ENCODE results near the gene CDKL1. TPM values are rescaled to one million over a fixed set of nuclear protein-coding genes. Genes with fewer than 3 reads are reported as not detected.
A peak's percentile ranks its signal among the peaks of the same experiment; 100 is the strongest.

The CDKL1 gene
- total RNA-seq = 54.4 TPM

- DNase-seq = peak; percentile 60
These were observed at the start of gene CDKL1 for GRCh38 chr14:50396631-50397389. CDKL1 (minus strand) TSS chr14:50396881; CDS start chr14:50395868, 1,013 bp downstream.

GRCh38 chr14:50434528-50434927 is 37.8 kb upstream of the CDKL1 start:
- no peak for DNase-seq

- no peak for DNase-seq
These were observed 35.5 kb upstream of the CDKL1 start for GRCh38 chr14:50432131-50432530.

GRCh38 chr14:50425816-50426215 is 29.1 kb upstream of the CDKL1 start:
- DNase-seq = no peak

- no peak for DNase-seq
These were observed 28.4 kb upstream of the CDKL1 start for GRCh38 chr14:50425105-50425504.

- DNase-seq = no peak
These were observed 26.8 kb upstream of the CDKL1 start for GRCh38 chr14:50423529-50423928.

GRCh38 chr14:50421499-50421898 is 24.8 kb upstream of the CDKL1 start:
- DNase-seq = no peak

- DNase-seq = no peak
These were observed 21.2 kb upstream of the CDKL1 start for GRCh38 chr14:50417853-50418252.

- no peak for DNase-seq
These were observed 14.2 kb upstream of the CDKL1 start for GRCh38 chr14:50410921-50411320.

GRCh38 chr14:50410071-50410470 is 13.4 kb upstream of the CDKL1 start:
- no peak for DNase-seq

- peak; percentile 92 for DNase-seq
These were observed 10.6 kb upstream of the CDKL1 start for GRCh38 chr14:50407111-50407812.

GRCh38 chr14:50403419-50403818 is 6.7 kb upstream of the CDKL1 start:
- no peak for DNase-seq

- DNase-seq = no peak
These were observed 6.3 kb upstream of the CDKL1 start for GRCh38 chr14:50402965-50403364.

GRCh38 chr14:50400461-50400860 is 3.8 kb upstream of the CDKL1 start:
- no peak for DNase-seq

GRCh38 chr14:50399251-50400032 is 2.8 kb upstream of the CDKL1 start:
- no peak for DNase-seq

GRCh38 chr14:50398189-50398580 is 1.5 kb upstream of the CDKL1 start:
- no peak for DNase-seq

GRCh38 chr14:50397390-50398188 is 908 bp upstream of the CDKL1 start:
- DNase-seq = no peak

- no peak for DNase-seq
These were observed 1.2 kb downstream of the CDKL1 start for GRCh38 chr14:50395448-50395847.

GRCh38 chr14:50394713-50395112 is 2.0 kb downstream of the CDKL1 start:
- no peak for DNase-seq

GRCh38 chr14:50389668-50390441 is 6.8 kb downstream of the CDKL1 start:
- no peak for DNase-seq

GRCh38 chr14:50388256-50388931 is 8.3 kb downstream of the CDKL1 start:
- no peak for DNase-seq

Data from skin of body (tissue), 2 donors.